Mesenchymal stem cell (in vitro differentiated cells and primary cell): Measurements from ENCODE around the gene LYZL6. TPM values are rescaled to one million over a fixed set of nuclear protein-coding genes. Genes with fewer than 3 reads are reported as not detected.

Experiments used
- DNase-seq: peaks from one replicate; pipeline ENCODE4 v3.0.0-alpha.2; 2013
- H2AFZ ChIP-seq: one replicate; pipeline ENCODE4 v1.6.1; 2013; ENCODE audit warnings: low read depth, mild to moderate bottlenecking, control low read depth, inconsistent platforms, low read length, moderate library complexity
- H2AK5ac ChIP-seq: 2 replicates; pipeline ENCODE4 v1.6.1; 2013; ENCODE audit warnings: low read length, moderate library complexity, mild to moderate bottlenecking, inconsistent platforms; ENCODE audit not compliant: severe bottlenecking
- H2BK120ac ChIP-seq: one replicate; pipeline ENCODE4 v1.6.1; 2013; ENCODE audit warnings: low read depth, mild to moderate bottlenecking, inconsistent platforms, low read length, moderate library complexity
- H2BK12ac ChIP-seq, 2 experiments: one replicate each; pipeline ENCODE4 v1.6.1; 2013; ENCODE audit warnings: inconsistent platforms in 2 of 2, low read length in 2 of 2, mild to moderate bottlenecking in 2 of 2, moderate library complexity in 2 of 2, control low read depth in 1 of 2
- H2BK15ac ChIP-seq: one replicate; pipeline ENCODE4 v1.6.1; 2013; ENCODE audit warnings: mild to moderate bottlenecking, low read depth, inconsistent platforms; ENCODE audit not compliant: poor library complexity, severe bottlenecking
- H2BK5ac ChIP-seq: 2 replicates; pipeline ENCODE4 v1.6.1; 2013; ENCODE audit warnings: low read depth, mild to moderate bottlenecking, low read length, control low read depth, inconsistent platforms; ENCODE audit not compliant: poor library complexity, severe bottlenecking
- H3K14ac ChIP-seq, 2 experiments: one replicate each; pipeline ENCODE4 v1.6.1; 2013; ENCODE audit warnings: inconsistent platforms in 2 of 2, low read length in 2 of 2, control low read depth in 1 of 2, mild to moderate bottlenecking in 1 of 2, moderate library complexity in 1 of 2
- H3K18ac ChIP-seq, 2 experiments: one replicate each; pipeline ENCODE4 v1.6.1; 2013; ENCODE audit warnings: inconsistent platforms in 2 of 2, low read length in 2 of 2, control low read depth in 1 of 2, low read depth in 1 of 2, mild to moderate bottlenecking in 1 of 2
- H3K23ac ChIP-seq, 2 experiments: one replicate each; pipeline ENCODE4 v1.6.1; 2013; ENCODE audit warnings: inconsistent platforms in 2 of 2, low read length in 2 of 2, mild to moderate bottlenecking in 2 of 2, moderate library complexity in 2 of 2, control low read depth in 1 of 2
- H3K27ac ChIP-seq: 2 replicates; pipeline ENCODE4 v1.5.1; 2013; ENCODE audit warnings: mild to moderate bottlenecking, moderate library complexity, low read length, control low read depth, inconsistent platforms; ENCODE audit not compliant: poor library complexity, severe bottlenecking
- H3K27me3 ChIP-seq, 2 experiments: 2 replicates each; pipeline versions ENCODE4 v1.6.1 to v1.7.0; 2013; ENCODE audit warnings: low read length in 2 of 2, mild to moderate bottlenecking in 2 of 2, moderate library complexity in 2 of 2, control low read depth in 1 of 2, inconsistent platforms in 1 of 2; ENCODE audit not compliant: control insufficient read depth in 1 of 2, insufficient read depth in 1 of 2
- H3K36me3 ChIP-seq, 2 experiments: 2 replicates each; pipeline versions ENCODE4 v1.6.1 to v1.7.0; 2013; ENCODE audit warnings: low read length in 2 of 2, control low read depth in 1 of 2, inconsistent platforms in 1 of 2, low read depth in 1 of 2, mild to moderate bottlenecking in 1 of 2; ENCODE audit not compliant: insufficient read depth in 2 of 2, control insufficient read depth in 1 of 2
- H3K4ac ChIP-seq, 2 experiments: one replicate each; pipeline ENCODE4 v1.6.1; 2013; ENCODE audit warnings: inconsistent platforms in 2 of 2, low read length in 2 of 2, mild to moderate bottlenecking in 2 of 2, moderate library complexity in 2 of 2, control low read depth in 1 of 2, low read depth in 1 of 2
- H3K4me1 ChIP-seq: 2 replicates; pipeline ENCODE4 v1.6.1; 2013; ENCODE audit warnings: low read depth, low read length, control low read depth; ENCODE audit not compliant: control insufficient read depth, insufficient read depth
- H3K4me2 ChIP-seq: 2 replicates; pipeline ENCODE4 v1.6.1; 2013; ENCODE audit warnings: low read length, mild to moderate bottlenecking, inconsistent platforms; ENCODE audit not compliant: poor library complexity, severe bottlenecking
- H3K4me3 ChIP-seq, 2 experiments: 2 replicates each; pipeline versions ENCODE4 v1.5.1 to v1.7.0; 2013; ENCODE audit warnings: low read length in 2 of 2, mild to moderate bottlenecking in 2 of 2, control low read depth in 1 of 2, low read depth in 1 of 2; ENCODE audit not compliant: insufficient read depth in 1 of 2
- H3K79me1 ChIP-seq: replicated peaks from 2 replicates; pipeline ENCODE4 v1.6.1; 2013; ENCODE audit warnings: mild to moderate bottlenecking, control low read depth, low read length, inconsistent platforms; ENCODE audit not compliant: poor library complexity, severe bottlenecking
- H3K9ac ChIP-seq: 2 replicates; pipeline ENCODE4 v1.7.0; 2013; ENCODE audit warnings: mild to moderate bottlenecking, low read length, moderate library complexity
- H3K9me3 ChIP-seq: 2 replicates; pipeline ENCODE4 v1.7.0; 2013; ENCODE audit warnings: mild to moderate bottlenecking, low read length; ENCODE audit not compliant: control insufficient read depth
- H4K8ac ChIP-seq: one replicate; pipeline ENCODE4 v1.6.1; 2013; ENCODE audit warnings: inconsistent platforms, mild to moderate bottlenecking, low read length, moderate library complexity
- H4K91ac ChIP-seq: one replicate; pipeline ENCODE4 v1.6.1; 2013; ENCODE audit warnings: mild to moderate bottlenecking, low read length, inconsistent platforms
- WGBS: methylation state at CpG from one replicate; pipeline ENCODE4 v1.1.7; 2013; ENCODE audit warnings: mixed read lengths; 5-methylcytosine and 5-hydroxymethylcytosine counted together
- polyA plus RNA-seq, 2 experiments: library from polyadenylated mRNA; stranded (reverse); fragments of 200-250 nt; gene quantifications; one replicate each; pipeline ENCODE4 v1.2.3, GENCODE V29; 2013

LYZL6 gene
- not detected for polyA plus RNA-seq (2013, experiment 1 of 2)
- polyA plus RNA-seq (2013, experiment 2 of 2) = not detected

GRCh38 chr17:35943537-35943936 is at the start of gene LYZL6:
Gene LYZL6, minus strand, starts transcription at chr17:35943713. Its CDS starts 4,357 bp downstream, at chr17:35939356.
- 94% methylated on average over 2 of the region's 2 CpGs for WGBS

GRCh38 chr17:35991075-35991474 is 47.6 kb upstream of the LYZL6 start:
- Histone ChIP-seq H2BK5ac (no peak overlapping the region), H2AFZ (no peak overlapping the region), H3K36me3 (no peaks in the 10 kb centered on the region), H3K23ac (no peak overlapping the region), H4K91ac (no peak overlapping the region), H2BK12ac (no peak overlapping the region), H3K27me3 (peaks cover 0 to 4% of the 10 kb centered on the region in 2 experiments), H2BK120ac (no peak overlapping the region), H3K4me3 (no peak overlapping the region), H3K18ac (no peak overlapping the region), H2AK5ac (no peak overlapping the region), H3K4ac (no peak overlapping the region), H3K27ac (no peak overlapping the region), H3K4me1 (no peaks in the 10 kb centered on the region), H4K8ac (no peak overlapping the region), H2BK15ac (no peak overlapping the region), H3K14ac (no peak overlapping the region), H3K79me1 (no peaks in the 10 kb centered on the region), H3K9me3 (no peaks in the 10 kb centered on the region), H3K4me2 (no peak overlapping the region), H3K9ac (no peak overlapping the region)
- no peak for DNase-seq
- 68% methylated on average over 1 of the region's 2 CpGs for WGBS

More at GRCh38 chr17:35943537-35943936, at the start of gene LYZL6:
- H3K18ac ChIP-seq = no peak within 1 kb of the TSS
- H4K8ac ChIP-seq = no peak within 1 kb of the TSS
- no peaks in the 10 kb centered on the region for H3K79me1 ChIP-seq
- no peak within 1 kb of the TSS for H2AFZ ChIP-seq
- no peak within 1 kb of the TSS for H3K4me2 ChIP-seq
- no peaks in the 10 kb centered on the region for H3K9me3 ChIP-seq
- no peak within 1 kb of the TSS for H3K14ac ChIP-seq
- H3K23ac ChIP-seq = no peak within 1 kb of the TSS
- H2BK12ac ChIP-seq = no peak within 1 kb of the TSS
- H2AK5ac ChIP-seq = no peak within 1 kb of the TSS
- no peak within 1 kb of the TSS for H3K4ac ChIP-seq
- H2BK15ac ChIP-seq = no peak within 1 kb of the TSS
- H2BK5ac ChIP-seq = no peak within 1 kb of the TSS
- peaks cover 4% of the 10 kb centered on the region for H3K4me1 ChIP-seq
- no peak within 1 kb of the TSS for H3K9ac ChIP-seq
- no peak for DNase-seq
- peaks cover 0 to 12% of the 10 kb centered on the region in 2 experiments for H3K27me3 ChIP-seq
- no peak within 1 kb of the TSS for H4K91ac ChIP-seq
- no peak within 1 kb of the TSS for H2BK120ac ChIP-seq
- no peaks in the 10 kb centered on the region for H3K36me3 ChIP-seq
- H3K27ac ChIP-seq = no peak within 1 kb of the TSS
- no peak within 1 kb of the TSS for H3K4me3 ChIP-seq

- peaks cover 0 to 19% of the 10 kb centered on the region in 2 experiments for H3K27me3 ChIP-seq
Measured at GRCh38 chr17:35988164-35988563, 44.7 kb upstream of the LYZL6 start.

GRCh38 chr17:35986643-35987042 is 43.1 kb upstream of the LYZL6 start, which contains the start of gene CCL14:
Gene CCL14, minus strand, starts transcription at chr17:35986729. Its CDS starts 80 bp downstream, at chr17:35986649.
- H2BK15ac ChIP-seq = no peak within 1 kb of the TSS
- no peak within 1 kb of the TSS for H3K18ac ChIP-seq
- no peak within 1 kb of the TSS for H3K9ac ChIP-seq
- H3K9me3 ChIP-seq = no peaks in the 10 kb centered on the region
- 68% methylated on average over 1 of the region's 1 CpG for WGBS
- no peak within 1 kb of the TSS for H2BK12ac ChIP-seq
- no peak within 1 kb of the TSS for H4K91ac ChIP-seq
- H3K4me3 ChIP-seq = no peak within 1 kb of the TSS
- H3K14ac ChIP-seq = no peak within 1 kb of the TSS
- no peak within 1 kb of the TSS for H2AFZ ChIP-seq
- no peaks in the 10 kb centered on the region for H3K4me1 ChIP-seq
- H2BK120ac ChIP-seq = no peak within 1 kb of the TSS
- no peak within 1 kb of the TSS for H3K27ac ChIP-seq
- H2AK5ac ChIP-seq = no peak within 1 kb of the TSS
- no peak within 1 kb of the TSS for H3K23ac ChIP-seq
- H3K79me1 ChIP-seq = no peaks in the 10 kb centered on the region
- H3K36me3 ChIP-seq = no peaks in the 10 kb centered on the region
- no peak within 1 kb of the TSS for H4K8ac ChIP-seq
- H3K27me3 ChIP-seq = peaks cover 0 to 21% of the 10 kb centered on the region in 2 experiments
- no peak within 1 kb of the TSS for H3K4ac ChIP-seq
- DNase-seq = no peak
- no peak within 1 kb of the TSS for H2BK5ac ChIP-seq
- no peak within 1 kb of the TSS for H3K4me2 ChIP-seq

More at GRCh38 chr17:35988164-35988563, 44.7 kb upstream of the LYZL6 start:
- Histone ChIP-seq H3K4me2 (no peak overlapping the region), H2BK15ac (no peak overlapping the region), H3K27ac (no peak overlapping the region), H2AFZ (no peak overlapping the region), H3K9me3 (no peaks in the 10 kb centered on the region), H3K4me1 (no peaks in the 10 kb centered on the region), H2BK5ac (no peak overlapping the region), H2AK5ac (no peak overlapping the region), H3K4ac (no peak overlapping the region), H4K8ac (no peak overlapping the region), H3K14ac (no peak overlapping the region), H2BK120ac (no peak overlapping the region), H2BK12ac (no peak overlapping the region), H3K79me1 (no peaks in the 10 kb centered on the region), H3K9ac (no peak overlapping the region), H3K4me3 (no peak overlapping the region), H3K23ac (no peak overlapping the region), H3K18ac (no peak overlapping the region), H3K36me3 (no peaks in the 10 kb centered on the region), H4K91ac (no peak overlapping the region)
- no peak for DNase-seq
